ENCODE data around the gene ANG. TPM values are rescaled to one million over a fixed set of nuclear protein-coding genes. Genes with fewer than 3 reads are reported as not detected.
"Not testable (repeated sequence)": the region's sequence is repeated elsewhere in the genome, so short reads cannot be mapped to it uniquely, and the experiment has no call there.

The ANG gene
- total RNA-seq, 2 experiments from 2014 or later, result 0.83 to 1.8 TPM

DNA sequence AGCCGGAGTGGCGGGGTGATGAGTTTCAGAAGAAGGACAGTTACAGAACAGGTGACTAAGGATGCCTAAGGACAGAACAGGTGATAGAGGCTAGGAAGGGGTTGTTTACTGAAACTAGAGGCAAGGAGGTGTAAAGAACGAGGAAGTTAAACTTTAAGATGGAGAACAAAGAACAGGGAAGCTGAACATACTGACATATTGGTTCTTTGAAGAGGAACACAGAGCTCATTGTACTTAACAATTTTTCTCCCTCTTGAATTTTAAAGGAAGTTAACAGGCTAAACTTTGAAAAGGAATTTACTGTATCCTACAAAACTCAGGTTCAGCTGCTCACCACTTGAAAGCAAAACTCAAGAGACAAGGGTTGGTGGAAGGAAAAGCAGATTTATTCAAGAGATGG lies 37.6 kb downstream of the ANG start:
- H3K36me3 Mint-ChIP-seq (ENCODE audit: low read depth); POLR2A ChIA-PET; H3K9me3 Mint-ChIP-seq (ENCODE audit: low read depth); H3K27ac Mint-ChIP-seq; CTCF ChIA-PET; H3K4me1 Mint-ChIP-seq; H3K4me3 Mint-ChIP-seq; intact Hi-C loops (cut with DNase I, micrococcal nuclease); DNase-seq; ATAC-seq: not testable (repeated sequence)
- H3K27me3 Mint-ChIP-seq, result peaks cover 33% of the 10 kb centered on the region

DNA sequence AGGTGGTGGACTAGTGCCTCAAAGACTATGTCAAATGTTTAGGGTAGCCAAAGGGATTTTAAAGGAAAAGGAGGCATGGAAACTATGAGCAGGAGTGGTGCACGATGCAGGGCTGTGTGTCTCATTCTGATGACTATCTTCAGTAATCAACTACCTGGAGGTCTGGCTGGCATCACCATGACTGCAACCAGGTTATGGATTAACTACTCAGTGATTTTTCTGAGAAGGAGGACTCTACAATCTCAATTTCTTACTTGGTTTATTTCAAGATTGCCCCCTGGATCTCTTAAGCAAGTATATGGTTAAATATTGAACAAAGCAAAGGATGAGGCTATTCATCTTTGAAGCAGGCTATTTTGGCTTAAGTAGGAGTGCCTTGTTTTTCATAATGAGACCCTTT lies 38.0 kb downstream of the ANG start:
- no peaks in the 10 kb centered on the region for H3K36me3 Mint-ChIP-seq (ENCODE audit: low read depth)
- no peaks in the 10 kb centered on the region for H3K4me1 Mint-ChIP-seq
- no peak for DNase-seq
- H3K4me3 Mint-ChIP-seq, result no peak overlapping the region
- intact Hi-C loops (cut with DNase I, micrococcal nuclease), result no loop called here
- ATAC-seq, result no peak
- no peak overlapping the region for H3K27ac Mint-ChIP-seq
- H3K9me3 Mint-ChIP-seq (ENCODE audit: low read depth), result no peaks in the 10 kb centered on the region
- H3K27me3 Mint-ChIP-seq, result peaks cover 33% of the 10 kb centered on the region
- ChIA-PET CTCF (interaction anchor here (1.2 kb wide), 1 partner anchor 28 kb away, joined by 3 read pairs; no protein-coding TSS in a partner anchor), POLR2A (no interaction called here)

DNA sequence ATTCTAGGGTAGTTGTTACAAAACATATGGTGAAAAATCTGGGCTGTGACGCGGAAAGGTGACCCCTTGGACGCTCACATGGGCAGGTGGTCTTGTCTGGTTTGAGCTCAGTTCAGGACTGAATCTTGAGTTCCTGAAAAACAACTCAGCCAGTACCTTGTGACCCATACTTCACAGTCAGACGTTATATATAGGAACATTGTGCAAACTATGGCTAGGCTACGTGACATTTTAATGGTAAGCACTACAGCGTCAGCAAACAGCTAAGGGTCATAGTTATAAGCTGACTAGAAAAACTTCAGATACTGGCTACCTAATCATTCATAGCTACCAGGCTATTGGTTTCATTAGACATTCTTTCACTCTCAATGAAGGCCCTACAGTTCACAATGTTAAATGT lies 42.3 kb downstream of the ANG start:
- H3K4me1 Mint-ChIP-seq, result no peaks in the 10 kb centered on the region
- intact Hi-C loops (cut with DNase I, micrococcal nuclease), result no loop called here
- H3K27me3 Mint-ChIP-seq, result peaks cover 11% of the 10 kb centered on the region
- H3K4me3 Mint-ChIP-seq, result no peak overlapping the region
- H3K27ac Mint-ChIP-seq, result no peak overlapping the region
- no peak for DNase-seq
- no peaks in the 10 kb centered on the region for H3K9me3 Mint-ChIP-seq (ENCODE audit: low read depth)
- no peak for ATAC-seq
- no peaks in the 10 kb centered on the region for H3K36me3 Mint-ChIP-seq (ENCODE audit: low read depth)
- POLR2A ChIA-PET, result no interaction called here
- CTCF ChIA-PET, result interaction anchor here (0.8 to 3.4 kb wide), 3 partner anchors 9 to 127 kb away, joined by 3 to 8 read pairs (median 3); no protein-coding TSS in a partner anchor

DNA sequence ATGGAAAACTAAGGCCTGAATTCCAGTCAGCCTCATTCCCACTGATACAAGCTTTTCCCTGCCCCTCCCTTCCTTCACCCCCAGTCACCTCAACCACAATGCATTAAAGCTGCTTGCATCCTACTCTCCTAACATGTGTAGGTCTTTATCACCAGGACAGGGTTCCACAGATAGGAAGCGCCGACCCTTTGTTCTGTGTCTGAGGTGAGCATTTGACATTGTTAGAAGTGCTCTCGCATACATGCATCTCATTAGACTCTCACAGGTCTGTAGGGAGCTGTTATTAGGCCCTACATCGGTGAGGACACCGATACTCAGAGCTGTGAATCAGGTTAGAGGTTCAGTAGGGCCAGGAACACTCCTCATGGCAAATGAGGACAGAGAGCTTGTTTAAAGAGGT lies 43.9 kb downstream of the ANG start:
- Mint-ChIP-seq H3K9me3 (ENCODE audit: low read depth) (no peaks in the 10 kb centered on the region), H3K4me1 (no peaks in the 10 kb centered on the region)
- CTCF ChIA-PET, result interaction anchor here (0.6 to 3.4 kb wide), 3 partner anchors 11 to 125 kb away, joined by 3 to 8 read pairs (median 3); no protein-coding TSS in a partner anchor

DNA sequence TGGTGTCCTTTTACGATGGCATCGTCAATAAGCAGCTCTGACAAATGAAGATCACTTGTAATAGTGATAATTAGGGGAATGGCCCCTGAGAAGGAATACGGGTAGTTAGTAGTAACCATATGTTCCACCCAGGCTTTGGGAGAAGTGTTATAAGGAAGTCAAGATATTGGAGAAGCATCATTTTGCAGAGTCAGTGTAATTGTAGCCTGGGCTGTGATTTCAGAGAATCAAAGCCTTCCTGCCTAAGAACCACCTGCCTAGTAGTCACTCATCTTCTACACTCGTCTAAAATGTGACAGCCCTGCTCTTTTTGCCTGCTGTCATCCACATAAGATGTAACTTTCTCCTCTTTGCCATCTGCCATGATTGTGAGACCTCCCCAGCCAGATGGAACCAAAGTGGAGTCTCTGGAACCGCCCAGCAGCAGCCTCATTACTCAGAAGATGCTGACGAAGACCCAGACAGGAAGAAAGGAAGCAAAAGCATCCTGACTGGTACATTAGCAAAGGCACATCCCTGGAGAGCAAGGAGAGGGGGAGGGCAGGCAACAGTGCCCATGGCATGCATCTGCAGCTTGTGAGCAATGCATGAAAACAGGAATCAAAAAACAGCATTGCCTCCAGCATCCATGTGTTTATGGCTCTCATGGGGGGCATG lies 44.5 kb downstream of the ANG start:
- ChIA-PET CTCF (interaction anchor here (1.0 to 3.4 kb wide), 2 partner anchors 13 to 35 kb away, joined by 3 to 8 read pairs; partner anchors contain the start of gene EDDM3A), POLR2A (no interaction called here)
- no peak overlapping the region for H3K4me3 Mint-ChIP-seq
- peaks cover 4% of the 10 kb centered on the region for H3K27me3 Mint-ChIP-seq
- H3K9me3 Mint-ChIP-seq (ENCODE audit: low read depth), result no peaks in the 10 kb centered on the region
- ATAC-seq, result no peak
- no peaks in the 10 kb centered on the region for H3K36me3 Mint-ChIP-seq (ENCODE audit: low read depth)
- intact Hi-C loops (cut with DNase I, micrococcal nuclease), result no loop called here
- no peak overlapping the region for H3K27ac Mint-ChIP-seq
- DNase-seq, result no peak
- no peaks in the 10 kb centered on the region for H3K4me1 Mint-ChIP-seq

More for the DNA sequence above, 43.9 kb downstream of the ANG start:
- peaks cover 6% of the 10 kb centered on the region for H3K27me3 Mint-ChIP-seq
- intact Hi-C loops (cut with DNase I, micrococcal nuclease), result no loop called here
- H3K27ac Mint-ChIP-seq, result no peak overlapping the region
- ATAC-seq, result no peak
- no peak overlapping the region for H3K4me3 Mint-ChIP-seq
- no peaks in the 10 kb centered on the region for H3K36me3 Mint-ChIP-seq (ENCODE audit: low read depth)
- no peak for DNase-seq
- POLR2A ChIA-PET, result no interaction called here

DNA sequence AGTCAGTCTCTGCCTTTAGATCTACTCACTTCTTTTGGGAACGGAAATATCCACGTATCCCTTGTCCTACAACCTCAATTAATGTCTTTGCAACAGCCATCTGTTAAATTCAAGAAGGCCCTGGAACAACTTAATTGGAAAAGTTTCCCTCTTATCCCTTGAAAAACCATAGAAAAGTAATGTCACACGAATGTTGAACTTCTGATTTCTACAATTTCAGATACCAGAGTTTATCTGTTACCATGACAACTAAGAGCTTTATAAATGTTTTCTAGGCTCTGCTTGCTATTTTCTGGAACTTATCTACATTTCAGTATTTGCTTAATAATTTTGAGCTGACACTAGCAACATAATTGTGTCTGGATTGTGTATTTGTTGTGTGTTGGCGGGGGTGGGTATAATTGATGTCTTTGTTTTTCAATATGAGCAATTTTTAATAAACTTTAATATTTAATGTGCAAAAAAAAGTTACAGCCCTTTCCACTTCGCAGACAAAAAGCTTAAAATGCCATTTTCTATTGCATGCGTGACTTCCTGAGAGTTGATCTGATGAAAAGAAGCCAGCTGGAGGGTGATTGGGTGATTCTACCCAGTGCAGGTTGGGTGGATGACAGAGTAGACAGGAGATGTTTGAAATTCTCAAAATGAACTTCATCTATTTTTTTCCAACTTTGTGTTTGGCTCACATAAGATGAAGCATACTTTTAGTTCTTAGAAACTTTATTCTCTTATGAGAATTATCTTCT lies 45.3 kb downstream of the ANG start:
- Mint-ChIP-seq H3K36me3 (ENCODE audit: low read depth) (no peaks in the 10 kb centered on the region), H3K4me1 (no peaks in the 10 kb centered on the region), H3K4me3 (no peak overlapping the region), H3K9me3 (ENCODE audit: low read depth) (no peaks in the 10 kb centered on the region), H3K27me3 (peaks cover 6% of the 10 kb centered on the region), H3K27ac (no peak overlapping the region)
- ATAC-seq (no peak), DNase-seq (no peak)
- ChIA-PET CTCF (interaction anchor here (1.0 to 3.4 kb wide), 3 partner anchors 12 to 42 kb away, joined by 3 to 8 read pairs (median 5); partner anchors contain the start of gene EDDM3A), POLR2A (no interaction called here)
- intact Hi-C loops (cut with DNase I, micrococcal nuclease), result no loop called here

DNA sequence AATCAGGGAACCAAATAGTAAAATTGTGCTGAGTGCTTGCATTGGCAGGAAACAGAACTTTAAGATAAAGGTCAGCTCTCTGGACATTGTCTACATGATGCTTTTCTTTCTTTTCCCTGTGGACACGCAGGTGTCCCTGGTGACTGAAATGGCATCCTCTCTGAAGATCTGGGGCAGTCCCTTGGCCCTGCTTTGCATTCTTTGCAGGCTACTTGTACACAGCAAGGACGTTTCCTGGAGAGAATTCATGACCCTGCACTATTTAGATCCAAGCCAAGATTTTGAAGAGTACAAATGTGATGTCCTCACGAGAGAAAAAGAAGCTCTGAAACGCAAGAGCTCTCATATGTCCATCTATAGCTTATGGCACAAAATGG lies 45.9 kb downstream of the ANG start:
- Mint-ChIP-seq H3K9me3 (ENCODE audit: low read depth) (no peaks in the 10 kb centered on the region), H3K27ac (no peak overlapping the region), H3K4me1 (no peaks in the 10 kb centered on the region), H3K4me3 (no peak overlapping the region), H3K36me3 (ENCODE audit: low read depth) (no peaks in the 10 kb centered on the region), H3K27me3 (peaks cover 6% of the 10 kb centered on the region)
- intact Hi-C loops (cut with DNase I, micrococcal nuclease), result no loop called here
- ChIA-PET CTCF (interaction anchor here (1.4 kb wide), 1 partner anchor 43 kb away, joined by 5 read pairs; no protein-coding TSS in a partner anchor), POLR2A (no interaction called here)
- DNase-seq (no peak), ATAC-seq (no peak)

DNA sequence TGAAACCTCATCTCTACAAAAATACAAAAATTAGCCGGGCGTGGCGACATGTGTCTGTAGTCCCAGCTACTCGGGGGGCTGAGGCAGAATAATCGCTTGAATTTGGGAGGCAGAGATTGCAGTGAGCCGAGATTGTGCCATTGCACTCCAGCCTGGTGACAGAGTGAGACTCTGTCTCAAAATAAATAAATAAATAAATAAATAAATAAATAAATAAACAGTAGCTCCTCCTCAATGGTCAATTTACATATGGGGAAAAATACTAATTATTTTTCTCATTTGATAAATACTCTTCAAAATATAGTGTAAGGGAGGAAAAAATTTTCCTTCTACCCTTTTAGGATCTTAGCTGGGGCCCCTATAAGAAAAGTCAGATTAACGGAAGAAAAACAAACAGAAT lies 49.7 kb downstream of the ANG start:
- H3K27me3 Mint-ChIP-seq; H3K4me3 Mint-ChIP-seq; ATAC-seq; intact Hi-C loops (cut with DNase I, micrococcal nuclease); DNase-seq; H3K27ac Mint-ChIP-seq; H3K4me1 Mint-ChIP-seq; H3K9me3 Mint-ChIP-seq (ENCODE audit: low read depth); H3K36me3 Mint-ChIP-seq (ENCODE audit: low read depth): not testable (repeated sequence)
- POLR2A ChIA-PET, result interaction anchor here (0.6 kb wide), 1 partner anchor 23 kb away, joined by 3 read pairs; no protein-coding TSS in a partner anchor
- CTCF ChIA-PET, result interaction anchor here (0.5 to 1.1 kb wide), 2 partner anchors 19 to 258 kb away, joined by 3 read pairs; no protein-coding TSS in a partner anchor

DNA sequence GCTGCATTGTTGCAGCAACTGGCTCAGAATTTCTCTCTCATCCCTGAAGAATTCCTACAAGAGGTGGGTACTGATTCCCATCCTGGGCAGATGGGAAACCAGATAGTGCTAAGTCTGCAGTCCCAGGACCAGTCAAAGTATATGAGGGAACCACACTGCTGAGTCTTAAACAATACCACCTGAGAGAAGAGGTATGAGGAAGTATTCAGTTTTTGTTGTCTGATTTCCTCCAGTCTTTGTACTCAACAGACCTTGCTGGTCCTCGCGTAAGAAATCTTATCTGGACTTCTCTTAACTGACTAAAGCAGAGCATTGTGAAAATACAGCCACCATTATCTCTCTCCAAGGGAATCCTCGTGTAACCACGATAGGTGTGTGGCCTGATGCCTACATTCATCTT lies 53.6 kb downstream of the ANG start:
- no peaks in the 10 kb centered on the region for H3K36me3 Mint-ChIP-seq (ENCODE audit: low read depth)
- peaks cover 4% of the 10 kb centered on the region for H3K27me3 Mint-ChIP-seq
- CTCF ChIA-PET, result interaction anchor here (0.6 kb wide), 1 partner anchor 225 kb away, joined by 3 read pairs; no protein-coding TSS in a partner anchor
- no peaks in the 10 kb centered on the region for H3K4me1 Mint-ChIP-seq
- H3K4me3 Mint-ChIP-seq, result no peak overlapping the region
- no peak overlapping the region for H3K27ac Mint-ChIP-seq
- no peak for DNase-seq
- no peak for ATAC-seq
- POLR2A ChIA-PET, result no interaction called here
- intact Hi-C loops (cut with DNase I, micrococcal nuclease), result no loop called here
- H3K9me3 Mint-ChIP-seq (ENCODE audit: low read depth), result no peaks in the 10 kb centered on the region

DNA sequence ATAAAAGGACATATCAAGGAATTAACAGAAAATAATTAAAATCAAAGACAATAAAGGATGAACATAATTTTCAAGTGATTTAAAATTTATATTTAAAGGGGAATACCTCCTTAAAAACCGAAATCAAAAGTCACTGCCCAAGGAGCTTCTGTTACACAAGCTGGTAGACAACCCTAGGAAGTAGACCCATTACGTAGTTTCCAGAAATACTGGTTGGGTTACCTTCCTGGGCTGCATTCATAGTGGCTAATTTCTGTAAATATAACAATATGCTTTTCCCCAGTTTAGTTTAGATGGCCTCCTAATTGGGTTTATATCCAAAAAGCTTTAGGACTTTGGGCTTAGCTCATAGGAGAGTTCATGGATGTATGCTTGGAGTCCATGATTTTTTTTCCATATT lies 55.0 kb downstream of the ANG start:
- no peaks in the 10 kb centered on the region for H3K4me1 Mint-ChIP-seq
- H3K9me3 Mint-ChIP-seq (ENCODE audit: low read depth), result no peaks in the 10 kb centered on the region
- H3K27ac Mint-ChIP-seq, result no peak overlapping the region
- ChIA-PET POLR2A (no interaction called here), CTCF (interaction anchor here (0.8 to 1.0 kb wide), 2 partner anchors 12 to 787 kb away, joined by 3 to 4 read pairs; no protein-coding TSS in a partner anchor)
- ATAC-seq, result no peak
- no peak overlapping the region for H3K4me3 Mint-ChIP-seq
- no peaks in the 10 kb centered on the region for H3K36me3 Mint-ChIP-seq (ENCODE audit: low read depth)
- DNase-seq, result no peak
- peaks cover 4% of the 10 kb centered on the region for H3K27me3 Mint-ChIP-seq
- intact Hi-C loops (cut with DNase I, micrococcal nuclease), result no loop called here

Measured in activated CD4-positive, alpha-beta T cell treated with anti-CD3 and anti-CD28 coated beads for 36 hours (primary cell).